HCT116 (cell line): ENCODE measurements around the gene SORBS1. TPM values are rescaled to one million over a fixed set of nuclear protein-coding genes. Genes with fewer than 3 reads are reported as not detected.

Experiments
- ATAC-seq: fragments of 200-7000 bp; cut with Tn5 transposase; 2 replicates; pipeline ENCODE4 v1.9.1; 2020; ENCODE audit warnings: mild to moderate bottlenecking, moderate library complexity
- BruUV-seq: library from RNA; stranded (reverse); fragments of 400-500 nt; replicated peaks from 2 replicates; lab custom pipeline; 2021; lab: Mats Ljungman, UMichigan
- CTCF ChIA-PET: fragments of 300-600 bp; sonication (Branson Sonifier 250); formaldehyde crosslinking; loops from one replicate; lab custom pipeline; 2021; ENCODE audit warnings: antibody characterized with exemption; lab: Charles Lee
- POLR2A ChIA-PET: fragments of 300-600, 350-600 bp; sonication (Branson Sonifier 250); formaldehyde crosslinking; loops from one replicate; lab custom pipeline; 2021; ENCODE audit warnings: antibody characterized with exemption; lab: Charles Lee
- RAD21 ChIA-PET, 2 experiments: fragments of 300-600 bp; sonication (Branson Sonifier 250); formaldehyde crosslinking; loops; one replicate each; lab custom pipeline; 2023; ENCODE audit warnings: low total read pairs in 2 of 2; ENCODE audit not compliant: uncharacterized antibody in 2 of 2, unreplicated experiment in 2 of 2, low non-redundant PET in 1 of 2; lab: Charles Lee
- DNase-seq: peaks from one replicate; pipeline ENCODE4 v3.0.0-alpha.2; 2010; ENCODE audit warnings: low read depth, low spot score
- H2AFZ ChIP-seq: fragments of 200-600 bp; shearing (Covaris generic), sonication (generic); 2 replicates; pipeline ENCODE4 v1.6.1; 2017; ENCODE audit warnings: low read depth, mixed run types, mixed read lengths, antibody characterized with exemption, low read length; ENCODE audit not compliant: poor library complexity, severe bottlenecking
- H3K27ac ChIP-seq: 2 replicates; pipeline ENCODE4 v1.5.1; 2012; ENCODE audit warnings: low read depth, low read length
- H3K27me3 ChIP-seq: fragments of 200-600 bp; sonication (generic); 2 replicates; pipeline ENCODE4 v1.6.1; 2016; ENCODE audit warnings: mixed run types, low read length, mixed read lengths; ENCODE audit not compliant: insufficient read depth
- H3K36me3 ChIP-seq, 2 experiments: fragments of 200-500 bp in 1 of 2; fragments of 200-600 bp in 1 of 2; sonication (Bioruptor generic) in 1 of 2; sonication (generic) in 1 of 2; 2 replicates each; pipeline versions ENCODE4 v1.5.1 to v1.6.1; 2014 to 2016; ENCODE audit warnings: low read length in 2 of 2, inconsistent platforms in 1 of 2, mixed read lengths in 1 of 2, mixed run types in 1 of 2; ENCODE audit not compliant: insufficient read depth in 2 of 2, control insufficient read depth in 1 of 2
- H3K4me1 ChIP-seq, 2 experiments: fragments of 200-600 bp in 1 of 2; sonication (generic) in 1 of 2; 2 replicates each; pipeline versions ENCODE4 v1.5.1 to v1.6.1; 2012 to 2017; ENCODE audit warnings: low read length in 2 of 2, inconsistent platforms in 1 of 2, mild to moderate bottlenecking in 1 of 2, mixed read lengths in 1 of 2, mixed run types in 1 of 2, moderate library complexity in 1 of 2; ENCODE audit not compliant: insufficient read depth in 2 of 2, control insufficient read depth in 1 of 2
- H3K4me2 ChIP-seq: fragments of 200-600 bp; sonication (generic); 2 replicates; pipeline ENCODE4 v1.6.1; 2017; ENCODE audit warnings: mixed run types, low read length, mixed read lengths
- H3K4me3 ChIP-seq, 2 experiments: fragments of 200-600 bp in 1 of 2; sonication (generic) in 1 of 2; replicated peaks in 1 of 2; 2 replicates each; pipeline ENCODE4 v1.5.1; 2011 to 2016; ENCODE audit warnings: low read length in 2 of 2, control low read depth in 1 of 2, low read depth in 1 of 2, mild to moderate bottlenecking in 1 of 2, mixed read lengths in 1 of 2, mixed run types in 1 of 2
- H3K79me2 ChIP-seq: fragments of 200-600 bp; sonication (generic); 2 replicates; pipeline ENCODE4 v1.6.1; 2017; ENCODE audit warnings: mild to moderate bottlenecking, mixed run types, low read length, moderate library complexity, mixed read lengths; ENCODE audit not compliant: insufficient read depth
- H3K9ac ChIP-seq: fragments of 200-600 bp; sonication (generic); 2 replicates; pipeline ENCODE4 v1.6.1; 2016; ENCODE audit warnings: low read length, mixed read lengths
- H3K9me2 ChIP-seq: fragments of 200-600 bp; sonication (generic), shearing (Covaris generic); 2 replicates; pipeline ENCODE4 v1.6.1; 2017; ENCODE audit warnings: mixed run types, mild to moderate bottlenecking, moderate library complexity; ENCODE audit not compliant: insufficient read depth
- H3K9me3 ChIP-seq, 2 experiments: fragments of 200-500 bp in 1 of 2; fragments of 200-600 bp in 1 of 2; sonication (Bioruptor generic) in 1 of 2; sonication (generic) in 1 of 2; 2 replicates each; pipeline ENCODE4 v1.6.1; 2014 to 2017; ENCODE audit warnings: low read length in 2 of 2, mixed read lengths in 2 of 2, inconsistent platforms in 1 of 2, low read depth in 1 of 2, mild to moderate bottlenecking in 1 of 2, mixed run types in 1 of 2, moderate library complexity in 1 of 2; ENCODE audit not compliant: control insufficient read depth in 1 of 2, insufficient read depth in 1 of 2
- H4K20me1 ChIP-seq: fragments of 200-600 bp; sonication (generic), shearing (Covaris generic); 2 replicates; pipeline ENCODE4 v1.6.1; 2017; ENCODE audit warnings: mixed run types, mild to moderate bottlenecking, moderate library complexity; ENCODE audit not compliant: insufficient read depth
- ATF3 ChIP-seq: IDR thresholded peaks from 2 replicates; pipeline ENCODE4 v1.6.1; 2012
- CBX3 ChIP-seq: IDR thresholded peaks from 2 replicates; pipeline ENCODE4 v1.6.1; 2012; ENCODE audit warnings: low read depth
- CEBPB ChIP-seq: IDR thresholded peaks from 2 replicates; pipeline ENCODE4 v1.6.1; 2012; ENCODE audit warnings: low read depth
- EGR1 ChIP-seq: IDR thresholded peaks from 2 replicates; pipeline ENCODE4 v1.6.1; 2012; ENCODE audit warnings: low read depth
- ELF1 ChIP-seq: IDR thresholded peaks from 2 replicates; pipeline ENCODE4 v1.6.1; 2012; ENCODE audit warnings: low read depth, borderline replicate concordance
- EZH2 ChIP-seq: fragments of 200-600 bp; sonication (generic); IDR thresholded peaks from 2 replicates; pipeline ENCODE4 v1.6.1; 2017; ENCODE audit warnings: antibody characterized with exemption, mixed run types
- EZH2phosphoT487 ChIP-seq: fragments of 200-600 bp; IDR thresholded peaks from 2 replicates; pipeline ENCODE4 v1.6.1; 2018; ENCODE audit warnings: antibody characterized with exemption, borderline replicate concordance
- FOSL1 ChIP-seq: IDR thresholded peaks from 2 replicates; pipeline ENCODE4 v1.6.1; 2012; ENCODE audit warnings: low read depth
- JUND ChIP-seq: IDR thresholded peaks from 2 replicates; pipeline ENCODE4 v1.6.1; 2012
- MAX ChIP-seq: IDR thresholded peaks from 2 replicates; pipeline ENCODE4 v1.6.1; 2012
- POLR2AphosphoS5 ChIP-seq: IDR thresholded peaks from 2 replicates; pipeline ENCODE4 v1.6.1; 2011; ENCODE audit warnings: mild to moderate bottlenecking, low read depth, low read length, moderate library complexity
- REST ChIP-seq: IDR thresholded peaks from 2 replicates; pipeline ENCODE4 v1.6.1; 2012; ENCODE audit warnings: low read depth
- SP1 ChIP-seq: IDR thresholded peaks from 2 replicates; pipeline ENCODE4 v1.6.1; 2012; ENCODE audit warnings: low read depth
- SRF ChIP-seq: IDR thresholded peaks from 2 replicates; pipeline ENCODE4 v1.6.1; 2012; ENCODE audit warnings: low read depth
- TCF7L2 ChIP-seq: IDR thresholded peaks from 2 replicates; pipeline ENCODE4 v1.7.0; 2011; ENCODE audit warnings: borderline replicate concordance, inconsistent platforms; ENCODE audit not compliant: insufficient read depth, insufficient read length; ENCODE audit errors: extremely low read depth
- YY1 ChIP-seq: IDR thresholded peaks from 2 replicates; pipeline ENCODE4 v1.6.1; 2011; ENCODE audit warnings: low read length, low read depth, moderate library complexity, mild to moderate bottlenecking; ENCODE audit not compliant: insufficient replicate concordance; ENCODE audit errors: extremely low read depth
- ZBTB33 ChIP-seq: IDR thresholded peaks from 2 replicates; pipeline ENCODE4 v1.6.1; 2011; ENCODE audit warnings: mild to moderate bottlenecking, low read length, moderate library complexity; ENCODE audit not compliant: insufficient replicate concordance; ENCODE audit errors: extremely low read depth
- ZFX ChIP-seq: fragments of 450-650 bp; IDR thresholded peaks from 2 replicates; pipeline ENCODE4 v1.6.1; 2017
- ZNF274 ChIP-seq: fragments of 200-500 bp; sonication (Bioruptor generic); IDR thresholded peaks from 2 replicates; pipeline ENCODE4 v1.6.1; 2014; ENCODE audit warnings: mild to moderate bottlenecking, low read depth, low read length, inconsistent platforms
- intact Hi-C: fragments of 100-400 bp; cut with micrococcal nuclease; formaldehyde crosslinking; loops from 2 replicates; pipeline ENCODE4 v1.10.0; 2022
- total RNA-seq: library from RNA; stranded (reverse); gene quantifications from one replicate; pipeline ENCODE4 v1.2.1, GENCODE V29; 2021; ENCODE audit not compliant: unreplicated experiment

The SORBS1 gene
- total RNA-seq, 1 experiment from 2014 or later: 3.4 TPM

- TF ChIP-seq REST (no peak), JUND (no peak), ZNF274 (no peak), TCF7L2 (no peak), POLR2AphosphoS5 (no peak), CBX3 (no peak), SRF (no peak), FOSL1 (no peak)
- TF ChIP-seq, all 23 proteins: peak for 0
These were observed 144.2 kb downstream of the SORBS1 start (continued) for GRCh38 chr10:95416973-95417372.

- Histone ChIP-seq H3K9me2 (no peaks in the 10 kb centered on the region), H3K9me3 (no peaks in the 10 kb centered on the region), H4K20me1 (no peaks in the 10 kb centered on the region), H3K4me2 (no peak overlapping the region), H3K79me2 (no peaks in the 10 kb centered on the region), H3K4me3 (no peak overlapping the region), H3K9ac (no peak overlapping the region), H2AFZ (no peak overlapping the region), H3K4me1 (no peaks in the 10 kb centered on the region), H3K36me3 (no peaks in the 10 kb centered on the region), H3K27me3 (no peaks in the 10 kb centered on the region; the same call in 1 of the 2 replicates), H3K27ac (no peak overlapping the region)
- ATAC-seq: no peak
- POLR2A ChIA-PET: no interaction called here
- DNase-seq: no peak
- intact Hi-C loops: no loop called here
- RAD21 ChIA-PET: no interaction called here
- CTCF ChIA-PET: interaction anchor here (0.6 kb wide), 1 partner anchor 13 kb away, joined by 3 read pairs; no protein-coding TSS in a partner anchor
- no TSS peak for BruUV-seq
- no peak for TF ChIP-seq EZH2
- no peak for TF ChIP-seq JUND
- no peak for TF ChIP-seq ZNF274
- no peak for TF ChIP-seq ZBTB33
- TF ChIP-seq EZH2phosphoT487: no peak
- TF ChIP-seq CBX3: no peak
- no peak for TF ChIP-seq YY1
- TF ChIP-seq ELF1: no peak
- TF ChIP-seq ZFX: no peak
- TF ChIP-seq ATF3: no peak
- no peak for TF ChIP-seq EGR1
- TF ChIP-seq CEBPB: no peak
- no peak for TF ChIP-seq SP1
- no peak for TF ChIP-seq FOSL1
- TF ChIP-seq MAX: no peak
These were observed 144.9 kb downstream of the SORBS1 start for GRCh38 chr10:95416270-95416669.
